HepG2 (cell line): ENCODE data around the gene TK2. TPM values are rescaled to one million over a fixed set of nuclear protein-coding genes. Genes with fewer than 3 reads are reported as not detected.

ENCODE experiments used
- DNMT3B ChIP-seq: conservative IDR thresholded peaks from 2 replicates; pipeline ENCODE4 v1.6.1; 2016; ENCODE audit warnings: missing biosample characterization, control low read depth
- KLF15 ChIP-seq: sonication (generic); formaldehyde crosslinking; IDR thresholded peaks from 2 replicates; pipeline ENCODE4 v1.8.1; 2023; ENCODE audit warnings: borderline replicate concordance, mild to moderate bottlenecking, inconsistent platforms, missing genetic modification reagents, mixed read lengths
- MLXIP ChIP-seq: sonication (generic); formaldehyde crosslinking; IDR thresholded peaks from 2 replicates; pipeline ENCODE4 v1.9.0; 2021; ENCODE audit warnings: missing genetic modification reagents, borderline replicate concordance
- PPARG ChIP-seq: conservative IDR thresholded peaks from 2 replicates; pipeline ENCODE4 v1.6.1; 2016; ENCODE audit warnings: missing biosample characterization, missing genetic modification reagents
- RNF219 ChIP-seq: sonication (generic); formaldehyde crosslinking; IDR thresholded peaks from 2 replicates; pipeline ENCODE4 v1.5.0; 2020; ENCODE audit warnings: mild to moderate bottlenecking, missing genetic modification reagents
- SPEN ChIP-seq: sonication (generic); formaldehyde crosslinking; IDR thresholded peaks from 2 replicates; pipeline ENCODE4 v1.5.1; 2020; ENCODE audit warnings: low read depth, mild to moderate bottlenecking, missing genetic modification reagents
- ZBTB33 ChIP-seq: sonication (generic); formaldehyde crosslinking; IDR thresholded peaks from 2 replicates; pipeline ENCODE4 v1.4.0; 2020; ENCODE audit warnings: missing genetic modification reagents
- ZFP36 ChIP-seq: fragments of 150-350 bp; IDR thresholded peaks from 2 replicates; pipeline ENCODE4 v1.6.1; 2018; ENCODE audit warnings: borderline replicate concordance, low read length, low read depth; ENCODE audit not compliant: partially characterized antibody
- ZFP37 ChIP-seq: sonication (generic); formaldehyde crosslinking; IDR thresholded peaks from 2 replicates; pipeline ENCODE4 v1.4.0; 2020; ENCODE audit warnings: missing genetic modification reagents, borderline replicate concordance
- ZNF207 ChIP-seq: fragments of 450-650 bp; IDR thresholded peaks from 2 replicates; pipeline ENCODE4 v1.6.1; 2016; ENCODE audit warnings: antibody characterized with exemption, borderline replicate concordance
- ZNF30 ChIP-seq: sonication (generic); formaldehyde crosslinking; IDR thresholded peaks from 2 replicates; pipeline ENCODE4 v1.5.0; 2020; ENCODE audit warnings: mild to moderate bottlenecking, missing genetic modification reagents
- ZNF441 ChIP-seq: sonication (generic); formaldehyde crosslinking; IDR thresholded peaks from 2 replicates; pipeline ENCODE4 v1.7.0; 2021; ENCODE audit warnings: missing genetic modification reagents, borderline replicate concordance
- ZNF607 ChIP-seq: sonication (generic); formaldehyde crosslinking; IDR thresholded peaks from 2 replicates; pipeline ENCODE4 v1.5.1; 2020; ENCODE audit warnings: missing genetic modification reagents, mild to moderate bottlenecking, borderline replicate concordance
- ZNF644 ChIP-seq: IDR thresholded peaks from 2 replicates; pipeline ENCODE4 v1.6.1; 2016; ENCODE audit warnings: low read depth
- ZNF710 ChIP-seq: sonication (generic); formaldehyde crosslinking; IDR thresholded peaks from 2 replicates; pipeline ENCODE4 v1.5.0; 2020; ENCODE audit warnings: mild to moderate bottlenecking, missing genetic modification reagents, borderline replicate concordance
- ZNF776 ChIP-seq: sonication (generic); formaldehyde crosslinking; IDR thresholded peaks from 2 replicates; pipeline ENCODE4 v1.4.0; 2020; ENCODE audit warnings: mild to moderate bottlenecking, missing genetic modification reagents
- ZNF790 ChIP-seq: sonication (generic); formaldehyde crosslinking; IDR thresholded peaks from 2 replicates; pipeline ENCODE4 v1.8.0; 2022; ENCODE audit warnings: missing genetic modification reagents, mild to moderate bottlenecking, borderline replicate concordance
- polyA plus RNA-seq, 8 experiments: library from polyadenylated mRNA; depleted of rRNA in 3 of 8; stranded (reverse) in 7 of 8; unstranded in 1 of 8; fragments of >200 nt; fragmentation: Illumina TruSeq in 4 of 8; extraction: Trizol in 4 of 8; gene quantifications; 2 replicates each; pipeline versions ENCODE4 v1.2.1 to v1.2.3, GENCODE V29; 2011 to 2016; ENCODE audit warnings: low read depth in 4 of 8, missing spikeins in 1 of 8, mixed read lengths in 1 of 8; ENCODE audit not compliant: insufficient read depth in 1 of 8
- total RNA-seq, 5 experiments: library from RNA; depleted of rRNA; stranded (reverse); fragments of >200 nt; fragmentation: Illumina TruSeq; extraction: Trizol; gene quantifications; 2 replicates each; pipeline ENCODE4 v1.2.3, GENCODE V29; 2016; ENCODE audit warnings: low read depth in 1 of 5

TK2 gene
- total and polyA plus RNA-seq, 2 of the 13 experiments (the other 11 are each of a cell fraction or from before 2014, with no cell fraction given): 18.7 to 21.0 TPM

GRCh38 chr16:66549284-66550131, at the start of gene TK2 (continued):
- TF ChIP-seq ZNF710 (CRISPR knock-in tag): peak; percentile 64; the same call in 1 of the 2 replicates
- TF ChIP-seq ZNF644 (CRISPR knock-in tag): no peak
- TF ChIP-seq MLXIP (CRISPR knock-in tag): peak; percentile 63; the same call in 1 of the 2 replicates
- 0 out of 2 replicates have a peak, but pooled peaks have one; percentile 29 for TF ChIP-seq ZNF776 (CRISPR knock-in tag)
- no peak for TF ChIP-seq KLF15 (CRISPR knock-in tag)
- TF ChIP-seq ZFP37 (CRISPR knock-in tag): no peak
- 0 out of 2 replicates have a peak, but pooled peaks have one; percentile 2 for TF ChIP-seq PPARG (CRISPR knock-in tag)
- TF ChIP-seq ZNF790: no peak; the same call in 1 of the 2 replicates
- no peak for TF ChIP-seq ZFP36
- peak; percentile 81 for TF ChIP-seq DNMT3B (CRISPR knock-in tag)
- TF ChIP-seq ZBTB33 (CRISPR knock-in tag): peak; percentile 92
- TF ChIP-seq ZNF207: no peak
- peak; percentile 56; the same call in 1 of the 2 replicates for TF ChIP-seq ZNF441 (CRISPR knock-in tag)
- TF ChIP-seq ZNF30 (CRISPR knock-in tag): peak; percentile 52; the same call in 1 of the 2 replicates
- peak; percentile 85; the same call in 1 of the 2 replicates for TF ChIP-seq RNF219
- TF ChIP-seq ZNF607 (CRISPR knock-in tag): peak; percentile 95; the same call in 1 of the 2 replicates
- peak; percentile 48; the same call in 1 of the 2 replicates for TF ChIP-seq SPEN
